ENCODE results near the gene VAV2.

VAV2 gene

GRCh38 chr9:134026981-134027380, 34.9 kb upstream of the VAV2 start:
- FAIRE-seq, result no peak

DNA sequence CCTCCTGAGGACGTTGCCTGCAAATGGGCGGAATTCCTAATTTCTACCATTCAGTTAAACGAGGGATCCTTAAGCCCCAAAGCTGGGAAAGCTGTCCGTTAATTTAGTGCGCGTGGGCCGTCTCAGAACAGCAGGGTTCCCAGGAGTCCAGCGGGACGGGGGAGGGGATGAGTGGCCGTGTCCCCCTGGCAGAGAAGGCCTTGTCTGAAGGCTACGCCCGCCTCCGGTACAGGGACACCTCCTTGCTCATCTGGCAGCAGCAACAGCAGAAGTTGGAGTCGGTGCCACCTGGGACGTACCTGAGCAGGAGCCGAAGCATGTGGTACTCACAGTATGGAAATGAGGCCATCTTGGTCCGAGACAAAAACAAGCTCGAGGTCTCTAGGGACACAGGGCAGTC, 34.5 kb upstream of the VAV2 start:
- FAIRE-seq, result no peak

- no peak for FAIRE-seq
These were observed 33.8 kb upstream of the VAV2 start for GRCh38 chr9:134025606-134026541.

- peak; percentile 68 for FAIRE-seq
These were observed 32.9 kb upstream of the VAV2 start, which contains the start of gene BRD3OS for GRCh38 chr9:134024828-134025605. Gene BRD3OS (plus strand): TSS chr9:134025481. CDS start chr9:134026748, 1,267 bp downstream.

DNA sequence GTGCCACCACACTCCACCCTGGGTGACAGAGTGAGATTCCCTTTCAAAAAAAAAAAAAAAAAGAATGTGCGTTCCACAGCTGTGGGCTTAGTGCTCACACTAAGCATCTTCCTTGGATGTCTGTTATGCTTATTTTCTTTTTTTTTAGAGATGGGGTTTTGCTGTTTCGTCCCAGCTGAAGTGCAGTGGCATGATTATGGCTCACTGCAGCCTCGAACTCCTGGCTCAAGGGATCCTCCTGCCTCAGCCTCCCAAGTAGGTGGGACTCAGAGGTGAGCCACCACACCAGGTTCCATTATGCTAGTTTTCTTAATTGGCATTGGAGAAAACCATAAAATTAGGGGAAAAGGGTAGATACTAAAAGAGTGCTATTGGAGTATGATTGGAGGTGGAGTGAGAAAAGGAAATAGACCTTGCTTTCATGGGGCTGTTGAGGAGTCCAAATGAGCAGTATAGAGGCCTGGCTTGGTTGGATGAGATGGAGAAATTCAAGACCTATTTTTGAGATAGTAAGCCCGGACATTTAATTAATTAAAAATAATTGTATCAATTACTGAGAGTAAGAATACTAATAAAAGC, 32.2 kb upstream of the VAV2 start:
- FAIRE-seq, result no peak

GRCh38 chr9:134014946-134015345, 22.8 kb upstream of the VAV2 start:
- no peak for FAIRE-seq

GRCh38 chr9:134011401-134011800, 19.3 kb upstream of the VAV2 start:
- no peak for FAIRE-seq

GRCh38 chr9:134010310-134011173, 18.4 kb upstream of the VAV2 start:
- FAIRE-seq, result no peak

GRCh38 chr9:134007571-134007970, 15.4 kb upstream of the VAV2 start:
- no peak for FAIRE-seq

- FAIRE-seq, result no peak
These were observed 15.0 kb upstream of the VAV2 start for GRCh38 chr9:134007150-134007549.

GRCh38 chr9:134005381-134005780, 13.3 kb upstream of the VAV2 start:
- no peak for FAIRE-seq

DNA sequence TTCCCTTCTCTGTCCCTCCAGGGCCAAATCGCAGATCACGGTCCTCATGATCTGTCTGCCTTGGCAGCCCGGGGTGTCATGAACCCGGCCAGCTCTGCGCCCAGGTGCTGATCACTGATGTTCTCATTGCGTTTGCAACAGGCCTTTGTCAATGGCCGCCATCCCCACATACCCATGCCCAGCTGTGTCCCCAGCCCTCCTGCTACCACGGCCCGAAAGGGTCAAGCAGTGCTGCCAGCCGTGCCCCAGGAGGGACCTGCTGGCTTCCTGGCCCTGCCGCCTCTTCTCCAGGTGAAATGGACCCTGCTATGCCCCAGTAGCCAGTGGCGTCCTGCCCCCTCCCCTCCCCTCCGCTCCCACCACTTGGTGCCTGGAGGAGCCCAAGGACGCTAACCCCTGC, 12.8 kb upstream of the VAV2 start:
- FAIRE-seq, result no peak

DNA sequence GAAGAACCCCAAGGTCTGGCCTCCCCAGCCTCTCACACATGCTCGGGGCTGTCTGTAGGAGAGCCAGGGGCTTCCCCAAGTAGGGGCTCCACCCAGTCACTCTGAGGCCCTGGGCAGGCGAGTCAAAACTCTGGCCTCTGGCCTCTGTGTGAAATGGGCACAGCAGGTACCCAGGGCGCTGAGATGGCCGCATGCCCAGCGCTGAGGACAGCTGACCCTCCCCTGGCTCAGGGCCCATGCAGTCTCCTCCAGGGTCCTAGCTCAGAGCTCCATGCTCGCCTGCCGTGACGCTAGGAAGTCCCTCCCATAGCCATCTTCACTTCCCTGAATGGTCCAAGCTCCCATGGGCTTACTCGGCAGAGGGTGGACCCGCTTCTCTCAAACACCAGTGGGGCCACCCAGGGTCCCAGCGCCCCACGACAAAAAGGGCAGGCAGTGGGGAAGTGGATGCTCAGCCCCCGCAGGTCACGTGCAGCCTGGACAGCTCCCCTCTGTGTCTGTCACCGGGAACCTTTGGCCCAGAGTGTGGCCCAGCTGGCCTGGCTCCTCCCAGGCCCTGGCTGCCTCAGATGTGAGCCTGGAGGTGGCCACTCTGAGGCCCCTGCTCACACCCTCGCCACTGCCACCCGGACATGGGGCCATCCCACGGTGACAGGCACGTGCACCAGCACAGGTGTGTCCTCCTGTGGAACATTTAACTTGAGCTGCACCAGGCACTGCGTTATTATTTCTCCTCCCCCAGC, 12.2 kb upstream of the VAV2 start:
- FAIRE-seq, result no peak

- FAIRE-seq, result no peak
These were observed 11.1 kb upstream of the VAV2 start for GRCh38 chr9:134003237-134003636.

DNA sequence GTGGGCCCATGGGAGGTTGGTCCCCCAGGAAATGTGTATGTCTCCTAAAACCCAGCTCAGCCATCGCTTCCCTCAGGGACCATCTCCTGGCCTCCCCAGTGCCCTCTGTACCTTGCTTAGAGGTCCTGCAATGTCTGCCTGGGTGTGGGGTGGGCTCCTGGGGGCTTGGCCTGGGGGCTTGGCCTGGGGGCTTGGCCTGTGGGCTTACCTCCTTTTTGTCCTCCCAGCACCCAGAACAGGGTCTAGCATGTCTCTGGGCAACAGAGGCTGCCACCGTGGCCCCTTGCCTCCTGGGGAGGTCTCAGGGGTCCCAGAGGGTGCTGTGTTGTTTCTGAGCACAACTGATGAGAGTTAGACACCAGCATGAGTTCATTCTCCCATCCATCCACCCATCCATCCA, 10.7 kb upstream of the VAV2 start:
- no peak for FAIRE-seq

GRCh38 chr9:133999851-134000265, 7.7 kb upstream of the VAV2 start:
- no peak for FAIRE-seq

DNA sequence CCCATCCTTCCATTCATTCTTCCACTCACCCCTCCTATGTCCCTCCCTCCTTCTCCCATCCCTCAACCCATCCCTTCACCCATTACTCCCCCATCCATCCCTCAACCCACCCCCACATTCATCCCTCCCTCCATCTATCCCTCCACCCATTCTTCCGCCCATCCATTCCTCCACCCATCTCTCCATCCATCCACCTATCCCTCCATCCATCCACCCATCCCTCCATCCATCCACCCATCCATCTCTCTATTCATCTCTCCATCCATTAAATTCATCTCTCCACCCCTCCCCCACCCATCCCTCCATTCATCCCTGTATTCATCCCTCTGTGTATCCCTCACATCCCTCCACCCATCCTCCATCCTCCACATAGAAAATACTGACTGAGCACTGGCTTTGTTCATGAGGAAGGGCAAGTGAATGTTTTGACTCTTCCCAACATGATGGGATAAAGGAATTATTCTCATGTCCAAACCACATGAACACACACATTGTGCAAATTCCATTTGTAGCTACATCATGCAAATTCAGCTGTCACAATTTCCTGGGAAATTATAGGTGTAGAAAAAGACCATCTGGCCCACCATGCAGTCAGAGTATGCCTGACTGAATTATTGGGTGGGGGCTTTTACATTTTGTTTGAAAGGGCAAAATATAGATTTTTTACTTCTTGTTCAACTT, 6.9 kb upstream of the VAV2 start:
- FAIRE-seq, result no peak

DNA sequence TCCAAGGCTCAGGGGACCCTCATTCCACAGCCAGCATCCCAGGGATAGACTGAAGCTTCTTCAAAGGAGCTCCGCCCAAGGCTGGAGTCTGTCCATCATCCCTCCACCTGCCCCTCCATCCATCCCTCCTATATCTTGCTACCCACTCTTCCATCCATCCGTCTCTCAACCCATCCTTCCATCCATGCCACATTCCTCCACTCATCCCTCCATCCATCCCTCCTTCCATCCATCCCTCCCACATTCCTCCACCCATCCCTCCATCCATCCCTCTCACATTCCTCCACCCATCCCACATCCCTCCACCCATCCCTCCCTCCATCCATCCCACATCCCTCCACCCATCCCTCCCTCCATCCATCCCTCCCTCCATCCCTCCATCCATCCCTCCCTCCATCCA, 5.5 kb upstream of the VAV2 start:
- no peak for FAIRE-seq

- FAIRE-seq, result no peak
These were observed 4.7 kb upstream of the VAV2 start for GRCh38 chr9:133996531-133997520.
